ENCODE results near the gene TMEM221. TPM values are rescaled to one million over a fixed set of nuclear protein-coding genes. Genes with fewer than 3 reads are reported as not detected.

The TMEM221 gene
- total and polyA plus RNA-seq, 7 donors = 0.23 to 1.8 (median 1.0) TPM; not detected in 3

DNA sequence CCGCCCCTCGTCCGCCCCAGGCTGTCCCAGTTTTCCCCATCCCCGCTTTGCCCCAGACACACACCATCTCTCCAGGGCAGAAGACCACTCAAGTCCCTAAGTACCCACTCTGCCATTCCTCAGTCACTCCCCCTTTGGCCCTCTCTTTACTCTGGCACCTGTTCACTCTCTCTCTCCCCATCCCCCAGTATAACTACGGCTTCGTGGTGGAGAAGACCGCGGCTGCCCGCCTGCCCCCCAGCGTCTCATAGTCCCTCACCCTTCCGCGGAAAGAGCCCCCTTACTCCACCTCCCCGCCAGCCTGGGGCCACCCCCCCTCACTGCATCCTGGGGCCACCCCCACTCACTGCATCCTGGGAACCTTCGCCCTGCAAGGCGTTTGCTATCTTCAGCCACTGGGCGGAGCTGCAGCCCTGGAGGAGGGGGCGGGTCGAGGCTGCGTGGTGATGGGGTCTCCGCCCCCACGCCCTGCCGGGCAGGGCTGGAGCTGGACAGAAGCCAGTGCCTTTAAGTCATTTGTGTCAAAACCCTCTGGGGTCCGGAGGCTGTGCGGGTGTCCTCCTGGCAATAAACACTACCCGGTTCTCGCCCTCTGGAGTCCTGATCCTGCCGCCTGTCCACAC is 23.6 kb downstream of the TMEM221 start:
- no peak overlapping the region for H3K27ac ChIP-seq
- intact Hi-C loops (cut with DNase I) = loop anchor here (2.0 kb wide), 1 partner anchor 42 kb away; no protein-coding TSS in a partner anchor
- WGBS, 2 donors = 29 to 53% methylated on average over 27 of the region's 27 CpGs
- peaks cover 0 to 18% (median 16%) of the 10 kb centered on the region in 4 donors for H3K4me1 ChIP-seq
- H3K4me3 ChIP-seq = no peak overlapping the region
- no peaks in the 10 kb centered on the region for H3K27me3 ChIP-seq
- DNase-seq = no peak
- H3K36me3 ChIP-seq = peaks cover 0 to 5% (median 0%) of the 10 kb centered on the region in 4 donors
- TF ChIP-seq CTCF (IDR thresholded peaks at IDR 0.05) (peak in 2 of 4 experiments; percentile 37 to 40), POLR2AphosphoS5 (IDR thresholded peaks at IDR 0.05) (no peak), EP300 (IDR thresholded peaks at IDR 0.05) (no peak), POLR2A (IDR thresholded peaks at IDR 0.05) (no peak)
- H3K9me3 ChIP-seq = no peaks in the 10 kb centered on the region

DNA sequence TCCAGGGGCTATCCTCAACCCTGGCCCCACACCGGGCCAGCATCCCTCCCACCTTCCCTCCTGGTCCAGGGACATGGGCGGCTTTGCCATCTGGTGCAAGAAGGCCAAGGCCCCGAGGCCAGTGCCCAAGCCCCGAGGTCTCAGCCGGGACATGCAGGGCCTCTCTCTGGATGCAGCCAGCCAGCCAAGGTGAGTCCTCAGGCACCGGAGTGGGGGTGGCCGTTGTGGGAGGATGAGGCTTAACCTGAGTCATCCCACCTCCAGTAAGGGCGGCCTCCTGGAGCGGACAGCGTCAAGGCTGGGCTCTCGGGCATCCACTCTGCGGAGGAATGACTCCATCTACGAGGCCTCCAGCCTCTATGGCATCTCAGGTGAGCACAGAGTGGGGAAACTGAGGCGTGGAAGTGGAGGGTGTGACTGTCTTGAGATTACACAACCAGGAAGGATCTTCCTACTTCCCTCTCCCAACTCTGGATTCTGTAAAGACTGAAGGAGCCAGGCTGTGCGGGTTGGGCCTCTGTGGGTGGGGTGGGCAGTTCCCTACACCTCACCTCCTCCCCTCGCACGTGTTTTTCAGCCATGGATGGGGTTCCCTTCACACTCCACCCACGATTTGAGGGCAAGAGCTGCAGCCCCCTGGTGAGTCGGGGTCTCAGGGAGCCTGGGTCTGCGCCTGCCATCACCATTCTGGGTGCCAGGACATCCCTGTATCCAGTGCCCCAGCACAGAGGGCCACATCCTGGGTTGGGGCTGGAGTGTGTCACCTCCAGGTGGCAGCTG is 24.8 kb downstream of the TMEM221 start:
- intact Hi-C loops (cut with DNase I) = loop anchor here (2.0 kb wide), 1 partner anchor 43 kb away; no protein-coding TSS in a partner anchor
- peaks cover 0 to 25% (median 20%) of the 10 kb centered on the region in 4 donors for H3K4me1 ChIP-seq
- DNase-seq = no peak
- H3K36me3 ChIP-seq = peaks cover 0 to 5% (median 0%) of the 10 kb centered on the region in 4 donors
- 94 to 95% methylated on average over 20 of the region's 20 CpGs for whole genome bisulfite sequencing, 2 donors
- TF ChIP-seq EP300 (IDR thresholded peaks at IDR 0.05) (no peak), CTCF (IDR thresholded peaks at IDR 0.05) (no peak), POLR2A (IDR thresholded peaks at IDR 0.05) (no peak), POLR2AphosphoS5 (IDR thresholded peaks at IDR 0.05) (no peak)
- no peak overlapping the region for H3K4me3 ChIP-seq
- H3K27ac ChIP-seq = no peak overlapping the region
- no peaks in the 10 kb centered on the region for H3K27me3 ChIP-seq
- no peaks in the 10 kb centered on the region for H3K9me3 ChIP-seq

DNA sequence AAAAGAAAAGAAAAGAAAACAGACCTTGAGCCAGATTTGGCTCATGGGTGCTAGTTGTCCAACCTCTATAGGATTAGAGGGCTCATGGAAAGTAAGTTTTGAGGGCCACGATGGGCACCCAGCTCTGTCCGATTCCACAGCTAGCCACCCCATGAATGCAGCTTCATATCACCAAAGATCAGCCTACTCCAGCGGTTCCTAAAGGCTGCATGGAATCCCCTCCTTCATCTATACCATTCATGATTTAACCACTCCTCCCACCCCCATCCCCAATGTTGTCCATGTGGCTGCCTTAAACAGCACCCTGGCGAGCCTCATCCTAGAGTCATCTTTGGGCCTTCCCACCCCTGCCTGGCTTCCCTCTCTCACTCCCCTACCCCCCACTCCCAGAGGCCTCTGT is 26.5 kb downstream of the TMEM221 start:
- 96 to 97% methylated on average over 4 of the region's 4 CpGs for WGBS, 2 donors
- peaks cover 0 to 25% (median 20%) of the 10 kb centered on the region in 4 donors for H3K4me1 ChIP-seq
- no peaks in the 10 kb centered on the region for H3K27me3 ChIP-seq
- intact Hi-C loops (cut with DNase I) = no loop called here
- no peak overlapping the region for H3K4me3 ChIP-seq
- no peak overlapping the region for H3K27ac ChIP-seq
- no peak for DNase-seq
- TF ChIP-seq POLR2AphosphoS5 (IDR thresholded peaks at IDR 0.05) (no peak), POLR2A (IDR thresholded peaks at IDR 0.05) (no peak), CTCF (IDR thresholded peaks at IDR 0.05) (no peak), EP300 (IDR thresholded peaks at IDR 0.05) (no peak)
- peaks cover 0 to 5% (median 0%) of the 10 kb centered on the region in 4 donors for H3K36me3 ChIP-seq
- H3K9me3 ChIP-seq = no peaks in the 10 kb centered on the region

GRCh38 chr19:17420475-17420924 is 28.0 kb downstream of the TMEM221 start:
- H3K9me3 ChIP-seq = no peaks in the 10 kb centered on the region
- peak; percentile 74 for DNase-seq
- TF ChIP-seq POLR2A (IDR thresholded peaks at IDR 0.05) (no peak), EP300 (IDR thresholded peaks at IDR 0.05) (no peak), POLR2AphosphoS5 (IDR thresholded peaks at IDR 0.05) (no peak), CTCF (IDR thresholded peaks at IDR 0.05) (no peak)
- H3K27ac ChIP-seq = peak overlapping the region; percentile 75 to 87 (median 80)
- no peaks in the 10 kb centered on the region for H3K27me3 ChIP-seq
- intact Hi-C loops (cut with DNase I) = no loop called here
- H3K4me1 ChIP-seq = peaks cover 0 to 25% (median 20%) of the 10 kb centered on the region in 4 donors
- peaks cover 0 to 5% (median 0%) of the 10 kb centered on the region in 4 donors for H3K36me3 ChIP-seq
- WGBS, 2 donors = 4 to 5% methylated on average over 25 of the region's 25 CpGs
- H3K4me3 ChIP-seq = peak overlapping the region; percentile 75 to 97 (median 86)

Data from sigmoid colon (tissue), 7 donors.